ENCODE measurements around the gene SLC6A19.
"Not testable (repeated sequence)": the region's sequence is repeated elsewhere in the genome, so short reads cannot be mapped to it uniquely, and the experiment has no call there.

Gene SLC6A19

GRCh38 chr5:1156754-1157460, 44.5 kb upstream of the SLC6A19 start:
- no peak for DNase-seq (ENCODE audit: extremely low read depth, low read depth)
- H3K4me3 ChIP-seq (replicated peaks; ENCODE audit: low read depth, low read length) = no peak overlapping the region
- no peak for TF ChIP-seq CTCF (IDR thresholded peaks at IDR 0.05; ENCODE audit: low read depth, low read length, missing control alignments)

GRCh38 chr5:1157461-1157986, 43.9 kb upstream of the SLC6A19 start:
- H3K4me3 ChIP-seq (replicated peaks; ENCODE audit: low read depth, low read length); DNase-seq (ENCODE audit: extremely low read depth, low read depth): not testable (repeated sequence)

- no peak for TF ChIP-seq CTCF (IDR thresholded peaks at IDR 0.05; ENCODE audit: low read depth, low read length, missing control alignments)
- no peak for DNase-seq (ENCODE audit: extremely low read depth, low read depth)
- H3K4me3 ChIP-seq (replicated peaks; ENCODE audit: low read depth, low read length) = no peak overlapping the region
Measured at GRCh38 chr5:1158647-1159340, 42.6 kb upstream of the SLC6A19 start.

- no peak overlapping the region for H3K4me3 ChIP-seq (replicated peaks; ENCODE audit: low read depth, low read length)
- TF ChIP-seq CTCF (IDR thresholded peaks at IDR 0.05; ENCODE audit: low read depth, low read length, missing control alignments) = no peak
- DNase-seq (ENCODE audit: extremely low read depth, low read depth) = no peak
Measured at GRCh38 chr5:1159341-1159675, 42.1 kb upstream of the SLC6A19 start.

GRCh38 chr5:1159774-1160406, 41.5 kb upstream of the SLC6A19 start:
- no peak for DNase-seq (ENCODE audit: extremely low read depth, low read depth)
- no peak overlapping the region for H3K4me3 ChIP-seq (replicated peaks; ENCODE audit: low read depth, low read length)
- no peak for TF ChIP-seq CTCF (IDR thresholded peaks at IDR 0.05; ENCODE audit: low read depth, low read length, missing control alignments)

GRCh38 chr5:1161108-1161832, 40.1 kb upstream of the SLC6A19 start:
- no peak for TF ChIP-seq CTCF (IDR thresholded peaks at IDR 0.05; ENCODE audit: low read depth, low read length, missing control alignments)
- no peak overlapping the region for H3K4me3 ChIP-seq (replicated peaks; ENCODE audit: low read depth, low read length)

GRCh38 chr5:1161833-1162229, 39.6 kb upstream of the SLC6A19 start:
- no peak for DNase-seq (ENCODE audit: extremely low read depth, low read depth)
- TF ChIP-seq CTCF (IDR thresholded peaks at IDR 0.05; ENCODE audit: low read depth, low read length, missing control alignments) = no peak
- no peak overlapping the region for H3K4me3 ChIP-seq (replicated peaks; ENCODE audit: low read depth, low read length)

More at GRCh38 chr5:1161108-1161832, 40.1 kb upstream of the SLC6A19 start:
- no peak for DNase-seq (ENCODE audit: extremely low read depth, low read depth)

Measured in HFF-Myc (cell line).